Measurements from ENCODE around the gene BZW1. TPM values are rescaled to one million over a fixed set of nuclear protein-coding genes. Genes with fewer than 3 reads are reported as not detected.

Gene BZW1
- total RNA-seq, 1 donor from 2014 or later, result 128 TPM

GRCh38 chr2:200782251-200782650, 29.5 kb upstream of the BZW1 start:
- Histone ChIP-seq H3K27me3 (no peaks in the 10 kb centered on the region), H3K36me3 (no peaks in the 10 kb centered on the region), H3K4me1 (peaks cover 13% of the 10 kb centered on the region), H3K4me3 (no peak overlapping the region), H3K9me3 (no peaks in the 10 kb centered on the region), H3K27ac (no peak overlapping the region)
- intact Hi-C loops (cut with DNase I), result no loop called here
- no peak for TF ChIP-seq POLR2A (IDR thresholded peaks at IDR 0.05)
- TF ChIP-seq, protein P1, sequence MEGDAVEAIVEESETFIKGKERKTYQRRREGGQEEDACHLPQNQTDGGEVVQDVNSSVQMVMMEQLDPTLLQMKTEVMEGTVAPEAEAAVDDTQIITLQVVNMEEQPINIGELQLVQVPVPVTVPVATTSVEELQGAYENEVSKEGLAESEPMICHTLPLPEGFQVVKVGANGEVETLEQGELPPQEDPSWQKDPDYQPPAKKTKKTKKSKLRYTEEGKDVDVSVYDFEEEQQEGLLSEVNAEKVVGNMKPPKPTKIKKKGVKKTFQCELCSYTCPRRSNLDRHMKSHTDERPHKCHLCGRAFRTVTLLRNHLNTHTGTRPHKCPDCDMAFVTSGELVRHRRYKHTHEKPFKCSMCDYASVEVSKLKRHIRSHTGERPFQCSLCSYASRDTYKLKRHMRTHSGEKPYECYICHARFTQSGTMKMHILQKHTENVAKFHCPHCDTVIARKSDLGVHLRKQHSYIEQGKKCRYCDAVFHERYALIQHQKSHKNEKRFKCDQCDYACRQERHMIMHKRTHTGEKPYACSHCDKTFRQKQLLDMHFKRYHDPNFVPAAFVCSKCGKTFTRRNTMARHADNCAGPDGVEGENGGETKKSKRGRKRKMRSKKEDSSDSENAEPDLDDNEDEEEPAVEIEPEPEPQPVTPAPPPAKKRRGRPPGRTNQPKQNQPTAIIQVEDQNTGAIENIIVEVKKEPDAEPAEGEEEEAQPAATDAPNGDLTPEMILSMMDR (IDR thresholded peaks at IDR 0.05), result no peak
- no peak for TF ChIP-seq POLR2AphosphoS5 (IDR thresholded peaks at IDR 0.05; ENCODE audit: insufficient read depth in 1 of 2, low read depth in 1 of 2)
- no peak for DNase-seq (ENCODE audit: extremely low spot score in 2 of 2)

- Histone ChIP-seq H3K27me3 (no peaks in the 10 kb centered on the region), H3K36me3 (no peaks in the 10 kb centered on the region), H3K27ac (no peak overlapping the region), H3K9me3 (no peaks in the 10 kb centered on the region), H3K4me1 (peaks cover 27% of the 10 kb centered on the region), H3K4me3 (no peak overlapping the region)
- TF ChIP-seq, protein P1 (IDR thresholded peaks at IDR 0.05), result no peak
- TF ChIP-seq POLR2A (IDR thresholded peaks at IDR 0.05) (no peak), POLR2AphosphoS5 (IDR thresholded peaks at IDR 0.05; ENCODE audit: insufficient read depth in 1 of 2, low read depth in 1 of 2) (no peak)
- no peak for DNase-seq (ENCODE audit: extremely low spot score in 2 of 2)
- intact Hi-C loops (cut with DNase I), result no loop called here
Measured at GRCh38 chr2:200784215-200784614, 27.5 kb upstream of the BZW1 start.

DNA sequence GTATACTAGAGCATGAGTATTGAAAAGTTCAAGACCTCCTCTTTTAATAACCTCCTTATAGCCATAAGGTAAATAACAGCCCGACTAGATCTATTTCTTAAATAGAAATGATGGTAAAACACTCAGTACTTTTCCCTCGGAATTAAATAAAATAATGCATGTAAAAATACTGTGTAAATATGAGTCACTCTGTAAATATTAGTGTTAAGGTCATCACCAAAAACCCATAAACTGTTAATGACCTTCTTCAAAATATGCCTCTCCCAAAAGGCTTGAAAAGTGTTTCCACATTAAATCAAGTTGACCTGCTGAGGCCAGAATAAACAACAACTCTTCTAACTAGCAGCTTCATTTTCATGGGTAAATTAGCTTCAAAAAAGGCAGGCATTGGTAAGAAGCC, 25.3 kb upstream of the BZW1 start:
- H3K4me1 ChIP-seq, result peaks cover 27% of the 10 kb centered on the region
- intact Hi-C loops (cut with DNase I), result no loop called here
- no peaks in the 10 kb centered on the region for H3K9me3 ChIP-seq
- no peaks in the 10 kb centered on the region for H3K27me3 ChIP-seq
- DNase-seq (ENCODE audit: extremely low spot score in 2 of 2), result no peak
- H3K36me3 ChIP-seq, result no peaks in the 10 kb centered on the region
- H3K4me3 ChIP-seq, result no peak overlapping the region
- TF ChIP-seq POLR2AphosphoS5 (IDR thresholded peaks at IDR 0.05; ENCODE audit: insufficient read depth in 1 of 2, low read depth in 1 of 2), result no peak
- TF ChIP-seq, protein P1 (IDR thresholded peaks at IDR 0.05), result no peak
- no peak for TF ChIP-seq POLR2A (IDR thresholded peaks at IDR 0.05)
- H3K27ac ChIP-seq, result peak overlapping the region; percentile 53

DNA sequence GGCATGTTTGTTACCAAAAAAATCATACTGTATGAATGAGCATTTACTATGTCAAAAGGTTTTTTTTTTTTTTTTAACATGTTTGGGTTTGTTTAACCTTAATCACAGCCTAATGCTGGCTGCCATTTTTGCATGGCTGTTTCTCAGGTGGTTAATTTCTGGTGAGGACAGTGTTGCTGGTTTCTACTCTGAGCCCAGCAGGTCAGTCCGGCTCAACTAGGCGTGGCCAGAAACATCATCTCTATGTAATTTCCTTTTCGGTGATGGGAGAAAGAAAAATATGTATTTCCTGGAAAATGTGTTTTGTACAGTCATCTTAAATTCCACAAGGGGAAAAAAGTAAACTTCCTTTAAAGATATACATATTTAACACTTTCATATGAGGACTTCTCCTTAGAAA, 24.9 kb upstream of the BZW1 start:
- H3K9me3 ChIP-seq, result no peaks in the 10 kb centered on the region
- peak overlapping the region; percentile 53 for H3K27ac ChIP-seq
- peaks cover 27% of the 10 kb centered on the region for H3K4me1 ChIP-seq
- no peak overlapping the region for H3K4me3 ChIP-seq
- H3K36me3 ChIP-seq, result no peaks in the 10 kb centered on the region
- TF ChIP-seq, protein P1 (IDR thresholded peaks at IDR 0.05), result no peak
- TF ChIP-seq POLR2A (IDR thresholded peaks at IDR 0.05) (no peak), POLR2AphosphoS5 (IDR thresholded peaks at IDR 0.05; ENCODE audit: insufficient read depth in 1 of 2, low read depth in 1 of 2) (no peak)
- intact Hi-C loops (cut with DNase I), result no loop called here
- H3K27me3 ChIP-seq, result no peaks in the 10 kb centered on the region
- DNase-seq (ENCODE audit: extremely low spot score in 2 of 2), result no peak

- peaks cover 27% of the 10 kb centered on the region for H3K4me1 ChIP-seq
- H3K36me3 ChIP-seq, result no peaks in the 10 kb centered on the region
- no peaks in the 10 kb centered on the region for H3K9me3 ChIP-seq
- intact Hi-C loops (cut with DNase I), result no loop called here
- H3K27ac ChIP-seq, result peak overlapping the region; percentile 53
- TF ChIP-seq POLR2A (IDR thresholded peaks at IDR 0.05), result no peak
- peak in 1 of 2 donors; percentile 6 for TF ChIP-seq POLR2AphosphoS5 (IDR thresholded peaks at IDR 0.05; ENCODE audit: insufficient read depth in 1 of 2, low read depth in 1 of 2)
- TF ChIP-seq, protein P1 (IDR thresholded peaks at IDR 0.05), result no peak
- H3K4me3 ChIP-seq, result no peak overlapping the region
- DNase-seq (ENCODE audit: extremely low spot score in 2 of 2), result no peak
- H3K27me3 ChIP-seq, result no peaks in the 10 kb centered on the region
Measured at GRCh38 chr2:200787351-200788120, 24.2 kb upstream of the BZW1 start.

Measured in vagina (tissue), 2 donors.